A673 (cell line): ENCODE data around the gene CEP95.

Source experiments
- EZH2 ChIP-seq: fragments of 200-600 bp; sonication (generic); IDR thresholded peaks from 2 replicates; pipeline ENCODE4 v1.6.1; 2017; ENCODE audit warnings: borderline replicate concordance, low read depth, mild to moderate bottlenecking, mixed read lengths, antibody characterized with exemption, low read length; ENCODE audit not compliant: poor library complexity, severe bottlenecking
- TF ChIP-seq, protein P1 (sequence below): fragments of 300-800, 200-600 bp; sonication (generic); conservative IDR thresholded peaks from 2 replicates; pipeline ENCODE4 v1.5.1; 2017; ENCODE audit warnings: low read depth, mild to moderate bottlenecking, antibody characterized with exemption, low read length, moderate library complexity, mixed read lengths

DNA sequence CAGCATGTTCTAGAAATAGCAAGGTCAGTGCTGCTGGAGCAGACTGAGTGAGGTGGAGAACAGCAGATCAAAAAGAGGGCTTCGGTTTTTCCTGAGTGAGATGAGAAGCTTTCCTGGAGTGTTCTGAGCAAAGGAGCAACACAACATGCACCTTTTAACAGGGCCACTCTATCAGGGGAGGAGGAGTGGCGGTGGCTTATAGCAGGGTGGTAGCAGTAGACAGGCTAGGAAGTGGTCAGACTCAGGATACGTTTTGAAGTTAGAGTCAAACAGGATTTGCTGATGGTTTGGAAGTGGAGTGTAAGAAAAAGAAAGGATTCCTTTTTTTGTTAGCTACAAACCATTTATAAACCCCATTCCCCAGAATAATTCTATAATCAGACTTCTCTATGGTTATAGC, 22.4 kb upstream of the CEP95 start:
- TF ChIP-seq, protein P1, sequence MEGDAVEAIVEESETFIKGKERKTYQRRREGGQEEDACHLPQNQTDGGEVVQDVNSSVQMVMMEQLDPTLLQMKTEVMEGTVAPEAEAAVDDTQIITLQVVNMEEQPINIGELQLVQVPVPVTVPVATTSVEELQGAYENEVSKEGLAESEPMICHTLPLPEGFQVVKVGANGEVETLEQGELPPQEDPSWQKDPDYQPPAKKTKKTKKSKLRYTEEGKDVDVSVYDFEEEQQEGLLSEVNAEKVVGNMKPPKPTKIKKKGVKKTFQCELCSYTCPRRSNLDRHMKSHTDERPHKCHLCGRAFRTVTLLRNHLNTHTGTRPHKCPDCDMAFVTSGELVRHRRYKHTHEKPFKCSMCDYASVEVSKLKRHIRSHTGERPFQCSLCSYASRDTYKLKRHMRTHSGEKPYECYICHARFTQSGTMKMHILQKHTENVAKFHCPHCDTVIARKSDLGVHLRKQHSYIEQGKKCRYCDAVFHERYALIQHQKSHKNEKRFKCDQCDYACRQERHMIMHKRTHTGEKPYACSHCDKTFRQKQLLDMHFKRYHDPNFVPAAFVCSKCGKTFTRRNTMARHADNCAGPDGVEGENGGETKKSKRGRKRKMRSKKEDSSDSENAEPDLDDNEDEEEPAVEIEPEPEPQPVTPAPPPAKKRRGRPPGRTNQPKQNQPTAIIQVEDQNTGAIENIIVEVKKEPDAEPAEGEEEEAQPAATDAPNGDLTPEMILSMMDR = no peak
- TF ChIP-seq EZH2 = no peak
